IPS-20b (cell line): ENCODE measurements around the gene CD209.

Experiments
- H3K27ac ChIP-seq: one replicate; pipeline ENCODE4 v1.5.1; 2013; ENCODE audit warnings: low read length
- H3K27me3 ChIP-seq: 2 replicates; pipeline ENCODE4 v1.6.1; 2013; ENCODE audit warnings: mild to moderate bottlenecking, low read length, inconsistent platforms; ENCODE audit not compliant: insufficient read depth
- H3K36me3 ChIP-seq: 2 replicates; pipeline ENCODE4 v1.6.1; 2013; ENCODE audit warnings: low read depth, mild to moderate bottlenecking, inconsistent platforms, low read length, moderate library complexity; ENCODE audit not compliant: insufficient read depth
- H3K4me1 ChIP-seq: 2 replicates; pipeline ENCODE4 v1.6.1; 2013; ENCODE audit warnings: mild to moderate bottlenecking, control low read depth, inconsistent platforms, low read length, moderate library complexity; ENCODE audit not compliant: insufficient read depth
- H3K4me3 ChIP-seq: 2 replicates; pipeline ENCODE4 v1.5.1; 2013; ENCODE audit warnings: mild to moderate bottlenecking, low read length, inconsistent platforms
- H3K9ac ChIP-seq: 2 replicates; pipeline ENCODE4 v1.6.1; 2013; ENCODE audit warnings: low read depth, mild to moderate bottlenecking, inconsistent platforms, low read length, moderate library complexity
- H3K9me3 ChIP-seq: 2 replicates; pipeline ENCODE4 v1.6.1; 2013; ENCODE audit warnings: mild to moderate bottlenecking, low read depth, low read length, inconsistent platforms; ENCODE audit not compliant: insufficient read depth

CD209 gene

GRCh38 chr19:7734220-7735203, 12.8 kb downstream of the CD209 start:
- H3K4me1 ChIP-seq, result no peaks in the 10 kb centered on the region
- H3K27ac ChIP-seq, result no peak overlapping the region
- H3K27me3 ChIP-seq, result peaks cover 72% of the 10 kb centered on the region
- no peaks in the 10 kb centered on the region for H3K9me3 ChIP-seq
- H3K9ac ChIP-seq, result no peak overlapping the region
- H3K36me3 ChIP-seq, result no peaks in the 10 kb centered on the region
- no peak overlapping the region for H3K4me3 ChIP-seq

- H3K4me1 ChIP-seq, result no peaks in the 10 kb centered on the region
- no peak overlapping the region for H3K4me3 ChIP-seq
- H3K27ac ChIP-seq, result no peak overlapping the region
- H3K9me3 ChIP-seq, result no peaks in the 10 kb centered on the region
- H3K36me3 ChIP-seq, result no peaks in the 10 kb centered on the region
- H3K9ac ChIP-seq, result no peak overlapping the region
- peaks cover 84% of the 10 kb centered on the region for H3K27me3 ChIP-seq
Observed at GRCh38 chr19:7733376-7733775, 14.0 kb downstream of the CD209 start.

GRCh38 chr19:7732045-7732444, 15.3 kb downstream of the CD209 start, which contains the start of gene CLEC4G:
Gene CLEC4G (minus strand): TSS chr19:7732110. CDS start chr19:7732102, 8 bp downstream.
- H3K4me3 ChIP-seq, result no peak within 1 kb of the TSS
- no peaks in the 10 kb centered on the region for H3K36me3 ChIP-seq
- H3K9ac ChIP-seq, result no peak within 1 kb of the TSS
- no peaks in the 10 kb centered on the region for H3K4me1 ChIP-seq
- no peaks in the 10 kb centered on the region for H3K9me3 ChIP-seq
- peaks cover 94% of the 10 kb centered on the region for H3K27me3 ChIP-seq
- H3K27ac ChIP-seq, result no peak within 1 kb of the TSS

GRCh38 chr19:7731615-7732014, 15.7 kb downstream of the CD209 start:
- no peaks in the 10 kb centered on the region for H3K9me3 ChIP-seq
- no peak overlapping the region for H3K9ac ChIP-seq
- no peak overlapping the region for H3K27ac ChIP-seq
- no peaks in the 10 kb centered on the region for H3K4me1 ChIP-seq
- H3K4me3 ChIP-seq, result no peak overlapping the region
- H3K27me3 ChIP-seq, result peaks cover 94% of the 10 kb centered on the region
- H3K36me3 ChIP-seq, result no peaks in the 10 kb centered on the region

- no peaks in the 10 kb centered on the region for H3K4me1 ChIP-seq
- H3K9ac ChIP-seq, result no peak overlapping the region
- no peaks in the 10 kb centered on the region for H3K36me3 ChIP-seq
- no peaks in the 10 kb centered on the region for H3K9me3 ChIP-seq
- H3K4me3 ChIP-seq, result no peak overlapping the region
- peaks cover 96% of the 10 kb centered on the region for H3K27me3 ChIP-seq
- no peak overlapping the region for H3K27ac ChIP-seq
Observed at GRCh38 chr19:7731218-7731595, 16.1 kb downstream of the CD209 start.

- Histone ChIP-seq H3K27me3 (peaks cover 89% of the 10 kb centered on the region), H3K9me3 (no peaks in the 10 kb centered on the region), H3K4me3 (peak overlapping the region; percentile 58), H3K36me3 (no peaks in the 10 kb centered on the region), H3K27ac (no peak overlapping the region), H3K4me1 (no peaks in the 10 kb centered on the region), H3K9ac (no peak overlapping the region)
Observed at GRCh38 chr19:7730286-7731217, 16.8 kb downstream of the CD209 start.

GRCh38 chr19:7729831-7730285, 17.5 kb downstream of the CD209 start:
- H3K4me1 ChIP-seq, result no peaks in the 10 kb centered on the region
- H3K9ac ChIP-seq, result no peak overlapping the region
- H3K4me3 ChIP-seq, result peak overlapping the region; percentile 58
- H3K27ac ChIP-seq, result no peak overlapping the region
- no peaks in the 10 kb centered on the region for H3K9me3 ChIP-seq
- no peaks in the 10 kb centered on the region for H3K36me3 ChIP-seq
- H3K27me3 ChIP-seq, result peaks cover 82% of the 10 kb centered on the region

- H3K9me3 ChIP-seq, result no peaks in the 10 kb centered on the region
- H3K27me3 ChIP-seq, result peaks cover 76% of the 10 kb centered on the region
- H3K4me3 ChIP-seq, result no peak overlapping the region
- H3K36me3 ChIP-seq, result no peaks in the 10 kb centered on the region
- no peak overlapping the region for H3K27ac ChIP-seq
- H3K9ac ChIP-seq, result no peak overlapping the region
- no peaks in the 10 kb centered on the region for H3K4me1 ChIP-seq
Observed at GRCh38 chr19:7729211-7729610, 18.1 kb downstream of the CD209 start.

GRCh38 chr19:7725791-7726190, 21.5 kb downstream of the CD209 start:
- Histone ChIP-seq H3K27ac (no peak overlapping the region), H3K27me3 (peaks cover 43% of the 10 kb centered on the region), H3K36me3 (no peaks in the 10 kb centered on the region), H3K9me3 (no peaks in the 10 kb centered on the region), H3K9ac (no peak overlapping the region), H3K4me3 (no peak overlapping the region), H3K4me1 (no peaks in the 10 kb centered on the region)

GRCh38 chr19:7722231-7722651, 25.1 kb downstream of the CD209 start:
- H3K36me3 ChIP-seq, result no peaks in the 10 kb centered on the region
- no peaks in the 10 kb centered on the region for H3K9me3 ChIP-seq
- no peak overlapping the region for H3K9ac ChIP-seq
- H3K4me3 ChIP-seq, result no peak overlapping the region
- H3K4me1 ChIP-seq, result no peaks in the 10 kb centered on the region
- H3K27ac ChIP-seq, result no peak overlapping the region
- H3K27me3 ChIP-seq, result peaks cover 8% of the 10 kb centered on the region

GRCh38 chr19:7720351-7720750, 27.0 kb downstream of the CD209 start:
- Histone ChIP-seq H3K9me3 (no peaks in the 10 kb centered on the region), H3K4me1 (no peaks in the 10 kb centered on the region), H3K27ac (no peak overlapping the region), H3K4me3 (no peak overlapping the region), H3K27me3 (no peaks in the 10 kb centered on the region; the same call in 1 of the 2 replicates), H3K36me3 (no peaks in the 10 kb centered on the region), H3K9ac (no peak overlapping the region)
